H1 (cell line): ENCODE data around the gene DUSP3. TPM values are rescaled to one million over a fixed set of nuclear protein-coding genes. Genes with fewer than 3 reads are reported as not detected.
A peak's percentile ranks its signal among the peaks of the same experiment; 100 is the strongest.

ENCODE experiments used
- CTCF ChIA-PET: fragments of 300-600 bp; sonication (Branson Sonifier 250); formaldehyde crosslinking; loops from one replicate; lab custom pipeline; 2021; ENCODE audit not compliant: partially characterized antibody; lab: Charles Lee
- POLR2A ChIA-PET: fragments of 300-600 bp; sonication (Branson Sonifier 250); formaldehyde crosslinking; loops from one replicate; lab custom pipeline; 2021; ENCODE audit warnings: inconsistent platforms; ENCODE audit not compliant: partially characterized antibody; lab: Charles Lee
- DNase-seq, 2 experiments: peaks; one replicate each; pipeline versions ENCODE4 v3.0.0 to v3.0.0-alpha.2; 2010 to 2022; ENCODE audit warnings: low spot score in 2 of 2, low read depth in 1 of 2, mixed read lengths in 1 of 2
- FAIRE-seq: peaks from 2 replicates; lab custom pipeline; 2011; peaks lifted over from hg19 to GRCh38; lab: Jason Lieb, UNC
- H2AFZ ChIP-seq: 2 replicates; pipeline ENCODE4 v1.8.1; 2012; ENCODE audit warnings: low read length, inconsistent platforms
- H2AK5ac ChIP-seq: 2 replicates; pipeline ENCODE4 v1.6.1; 2013; ENCODE audit warnings: low read depth, low read length
- H2BK120ac ChIP-seq: replicated peaks from 2 replicates; pipeline ENCODE3; 2013; ENCODE audit warnings: low read depth, low read length, inconsistent platforms
- H2BK12ac ChIP-seq: 2 replicates; pipeline ENCODE4 v1.6.1; 2013; ENCODE audit warnings: low read depth, low read length
- H2BK15ac ChIP-seq: 2 replicates; pipeline ENCODE4 v1.6.1; 2013; ENCODE audit warnings: low read length
- H2BK20ac ChIP-seq: 2 replicates; pipeline ENCODE4 v1.6.1; 2013; ENCODE audit warnings: low read length
- H2BK5ac ChIP-seq: 2 replicates; pipeline ENCODE4 v1.6.1; 2013; ENCODE audit warnings: low read depth, low read length
- H3K14ac ChIP-seq: 2 replicates; pipeline ENCODE4 v1.6.1; 2013; ENCODE audit warnings: inconsistent platforms; ENCODE audit not compliant: insufficient read length
- H3K18ac ChIP-seq: 2 replicates; pipeline ENCODE4 v1.6.1; 2013; ENCODE audit warnings: low read length; ENCODE audit errors: extremely low read depth
- H3K23ac ChIP-seq: 2 replicates; pipeline ENCODE4 v1.6.1; 2013; ENCODE audit warnings: inconsistent platforms; ENCODE audit not compliant: insufficient read length
- H3K23me2 ChIP-seq: 2 replicates; pipeline ENCODE4 v1.6.1; 2013; ENCODE audit warnings: low read depth, low read length
- H3K27ac ChIP-seq: 2 replicates; pipeline ENCODE4 v1.6.1; 2011; ENCODE audit warnings: low read depth, low read length, inconsistent platforms
- H3K27me3 ChIP-seq, 4 experiments: replicated peaks in 1 of 4; 1 replicate in 1 of 4; 2 replicates in 3 of 4; pipeline versions ENCODE4 v1.6.1 to v1.8.1; 2011 to 2013; ENCODE audit warnings: low read length in 3 of 4, mild to moderate bottlenecking in 3 of 4, inconsistent platforms in 2 of 4, mixed read lengths in 2 of 4, moderate library complexity in 1 of 4; ENCODE audit not compliant: control insufficient read depth in 3 of 4, insufficient read depth in 3 of 4; ENCODE audit errors: extremely low read depth in 1 of 4
- H3K36me3 ChIP-seq, 4 experiments: 2 replicates each; pipeline versions ENCODE4 v1.6.1 to v1.8.1; 2011 to 2013; ENCODE audit warnings: mild to moderate bottlenecking in 4 of 4, low read length in 3 of 4, moderate library complexity in 2 of 4, control low read depth in 1 of 4, inconsistent platforms in 1 of 4; ENCODE audit not compliant: insufficient read depth in 4 of 4, control insufficient read depth in 2 of 4
- H3K4ac ChIP-seq: replicated peaks from 2 replicates; pipeline ENCODE3; 2013; ENCODE audit warnings: low read length, low read depth, mixed read lengths, inconsistent platforms; ENCODE audit not compliant: insufficient read length
- H3K4me1 ChIP-seq, 4 experiments: replicated peaks in 1 of 4; 1 replicate in 1 of 4; 2 replicates in 3 of 4; pipeline versions ENCODE4 v1.6.1 to v1.8.1; 2011 to 2013; ENCODE audit warnings: low read length in 3 of 4, inconsistent platforms in 2 of 4, mixed read lengths in 1 of 4; ENCODE audit not compliant: insufficient read depth in 4 of 4, control insufficient read depth in 3 of 4
- H3K4me2 ChIP-seq, 2 experiments: 2 replicates each; pipeline versions ENCODE4 v1.6.1 to v1.8.1; 2011 to 2013; ENCODE audit warnings: low read depth in 2 of 2, low read length in 2 of 2, control low read depth in 1 of 2, inconsistent platforms in 1 of 2, mild to moderate bottlenecking in 1 of 2; ENCODE audit not compliant: insufficient read depth in 1 of 2
- H3K4me3 ChIP-seq, 4 experiments: fragments of 200-600, 300-600 bp in 1 of 4; sonication (generic), shearing (Covaris generic), sonication (Bioruptor Twin) in 1 of 4; 2 replicates each; pipeline versions ENCODE4 v1.5.1 to v1.8.1; 2011 to 2016; ENCODE audit warnings: low read length in 4 of 4, low read depth in 3 of 4, control low read depth in 2 of 4, inconsistent platforms in 2 of 4, mild to moderate bottlenecking in 2 of 4, mixed read lengths in 1 of 4, moderate library complexity in 1 of 4; ENCODE audit not compliant: insufficient read depth in 2 of 4; ENCODE audit errors: extremely low read depth in 1 of 4
- H3K56ac ChIP-seq: replicated peaks from 2 replicates; pipeline ENCODE3; 2013; ENCODE audit warnings: low read depth, mild to moderate bottlenecking, mixed read lengths, low read length, inconsistent platforms; ENCODE audit not compliant: insufficient read length
- H3K79me1 ChIP-seq: 2 replicates; pipeline ENCODE4 v1.6.1; 2013; ENCODE audit warnings: low read depth, low read length, control low read depth
- H3K79me2 ChIP-seq, 2 experiments: 2 replicates each; pipeline versions ENCODE4 v1.6.1 to v1.8.1; 2012 to 2013; ENCODE audit warnings: low read length in 2 of 2, mild to moderate bottlenecking in 2 of 2, inconsistent platforms in 1 of 2; ENCODE audit not compliant: insufficient read depth in 2 of 2, control insufficient read depth in 1 of 2
- H3K9ac ChIP-seq, 4 experiments: replicated peaks in 1 of 4; 1 replicate in 1 of 4; 2 replicates in 3 of 4; pipeline versions ENCODE4 v1.6.1 to v1.8.1; 2011 to 2013; ENCODE audit warnings: low read depth in 3 of 4, low read length in 3 of 4, control low read depth in 2 of 4, mild to moderate bottlenecking in 2 of 4, moderate library complexity in 2 of 4, inconsistent platforms in 1 of 4; ENCODE audit errors: extremely low read depth in 1 of 4
- H3K9me3 ChIP-seq, 2 experiments: 2 replicates each; pipeline versions ENCODE4 v1.6.1 to v1.8.1; 2012 to 2013; ENCODE audit warnings: mild to moderate bottlenecking in 2 of 2, moderate library complexity in 2 of 2, control low read depth in 1 of 2, inconsistent platforms in 1 of 2, low read depth in 1 of 2, low read length in 1 of 2, mixed read lengths in 1 of 2; ENCODE audit not compliant: insufficient read depth in 2 of 2
- H4K20me1 ChIP-seq, 2 experiments: replicated peaks in 1 of 2; 2 replicates each; pipeline versions ENCODE3 to v1.8.1; 2011 to 2013; ENCODE audit warnings: inconsistent platforms in 2 of 2, low read length in 2 of 2, mild to moderate bottlenecking in 1 of 2; ENCODE audit not compliant: insufficient read depth in 2 of 2, control insufficient read depth in 1 of 2
- H4K5ac ChIP-seq: 2 replicates; pipeline ENCODE4 v1.6.1; 2013; ENCODE audit warnings: low read length, low read depth, mixed read lengths, inconsistent platforms; ENCODE audit not compliant: insufficient read length
- H4K8ac ChIP-seq: 2 replicates; pipeline ENCODE4 v1.8.0; 2013; ENCODE audit warnings: mild to moderate bottlenecking, moderate library complexity, low read length, inconsistent platforms; ENCODE audit not compliant: insufficient read depth; ENCODE audit errors: extremely low read depth
- H4K91ac ChIP-seq: replicated peaks from 2 replicates; pipeline ENCODE3; 2013; ENCODE audit warnings: low read length, mixed read lengths, inconsistent platforms; ENCODE audit not compliant: insufficient read length
- JUND ChIP-seq: IDR thresholded peaks from 2 replicates; pipeline ENCODE4 v1.6.1; 2011; ENCODE audit warnings: mild to moderate bottlenecking, improper control_type of control experiment, low read length
- NRF1 ChIP-seq: IDR thresholded peaks from 2 replicates; pipeline ENCODE4 v1.6.1; 2011; ENCODE audit warnings: mild to moderate bottlenecking, low read depth, low read length, improper control_type of control experiment
- WGBS, 2 experiments: shearing (Covaris generic) in 1 of 2; methylation state at CpG; one replicate each; pipeline versions ENCODE4 v1.1.6 to v1.1.7; 2013 to 2015; ENCODE audit warnings: low lambda C conversion rate in 2 of 2, mixed read lengths in 2 of 2, inconsistent platforms in 1 of 2, low coverage in 1 of 2, missing lambda C conversion rate in 1 of 2; ENCODE audit not compliant: insufficient replicate concordance in 2 of 2, insufficient coverage in 1 of 2, insufficient read length in 1 of 2; ENCODE audit errors: extremely low coverage in 1 of 2, missing lambda C conversion rate in 1 of 2; 5-methylcytosine and 5-hydroxymethylcytosine counted together
- polyA plus RNA-seq, 7 experiments: library from polyadenylated mRNA; depleted of rRNA in 3 of 7; stranded (reverse) in 5 of 7; unstranded in 2 of 7; fragments of >200 nt in 5 of 7; fragments of 200-250 nt in 2 of 7; gene quantifications; 1 replicate in 5 of 7; 2 replicates in 1 of 7; 4 replicates in 1 of 7; pipeline versions ENCODE4 v1.2.1 to v1.2.3, GENCODE V29; 2011 to 2013; ENCODE audit warnings: missing spikeins in 2 of 7, mixed read lengths in 2 of 7
- total RNA-seq: library from RNA; stranded (reverse); fragmentation: NEBNext Ultra II Directional; extraction: Animal tissue kit (Norgen Biotek cat#: 25700); gene quantifications from 2 replicates; pipeline ENCODE4 v1.2.1, GENCODE V29; 2021

Gene DUSP3
- total and polyA plus RNA-seq, 2 of the 8 experiments (the other 6 are each of a cell fraction or from before 2014, with no cell fraction given) = 15.1 to 21.2 TPM

- no peak overlapping the region for H2BK12ac ChIP-seq
- no peak overlapping the region for H3K4me3 ChIP-seq
- H2BK20ac ChIP-seq = no peak overlapping the region
- no peak overlapping the region for H2AFZ ChIP-seq
- no peak overlapping the region; the same call in 1 of the 2 replicates for H3K18ac ChIP-seq
- 47% methylated on average over 2 of the region's 2 CpGs; no CpG with 5 or more reads in 1 of the 2 experiments for WGBS, 2 experiments
- no peak overlapping the region for H4K8ac ChIP-seq
- H2BK15ac ChIP-seq = no peak overlapping the region
- H3K79me1 ChIP-seq = no peaks in the 10 kb centered on the region; the same call in 1 of the 2 replicates
- no peak for TF ChIP-seq NRF1
- peak; percentile 49; the same call in 1 of the 2 replicates for TF ChIP-seq JUND
- H3K4me1 ChIP-seq = peaks cover 0 to 8% (median 2%) of the 10 kb centered on the region in 4 experiments; a peak in 3 of 7 replicates
- no peak overlapping the region for H3K9ac ChIP-seq
- no peaks in the 10 kb centered on the region for H3K36me3 ChIP-seq
- no peak overlapping the region for H4K91ac ChIP-seq
- H2BK120ac ChIP-seq = no peak overlapping the region
- no peaks in the 10 kb centered on the region for H3K27me3 ChIP-seq
- H3K23ac ChIP-seq = no peak overlapping the region
- H2BK5ac ChIP-seq = no peak overlapping the region
- POLR2A ChIA-PET = interaction anchor here (1.8 kb wide), 1 partner anchor 10 kb away, joined by 5 read pairs; no protein-coding TSS in a partner anchor
- H3K27ac ChIP-seq = no peak overlapping the region
- no peak overlapping the region for H3K4ac ChIP-seq
- H3K23me2 ChIP-seq = no peaks in the 10 kb centered on the region
- no peak overlapping the region for H3K14ac ChIP-seq
- DNase-seq (no peak), FAIRE-seq (no peak)
- H3K79me2 ChIP-seq = no peaks in the 10 kb centered on the region
- no peak overlapping the region for H2AK5ac ChIP-seq
- H4K20me1 ChIP-seq = no peaks in the 10 kb centered on the region
- CTCF ChIA-PET = interaction anchor here (0.7 to 2.5 kb wide), 6 partner anchors 9 to 44 kb away, joined by 3 to 19 read pairs (median 3); no protein-coding TSS in a partner anchor
- H4K5ac ChIP-seq = no peak overlapping the region
- no peak overlapping the region for H3K56ac ChIP-seq
- H3K9me3 ChIP-seq = peaks cover 14 to 22% of the 10 kb centered on the region in 2 experiments; a peak in 3 of 4 replicates
- no peak overlapping the region for H3K4me2 ChIP-seq
Measured at GRCh38 chr17:43736389-43736788, 42.4 kb downstream of the DUSP3 start.
